ENCODE data around the gene GATC.

GATC gene

GRCh38 chr12:120457133-120457532 lies 10.9 kb downstream of the GATC start:
- peaks cover 84% of the 10 kb centered on the region for H3K36me3 ChIP-seq (ENCODE audit: insufficient read depth, low read length)
- peak; percentile 41; the same call in 2 of the 3 replicates for ATAC-seq (ENCODE audit: insufficient read depth, low read depth)
- peak; percentile 27 for DNase-seq

GRCh38 chr12:120460157-120460556 lies 13.9 kb downstream of the GATC start:
- Histone ChIP-seq H3K9ac (ENCODE audit: low read depth, low read length) (no peak overlapping the region), H3K4me3 (ENCODE audit: low read depth in 1 of 2, low read length in 2 of 2) (no peak overlapping the region), H3K27ac (ENCODE audit: low read length) (no peak overlapping the region), H3K4me1 (ENCODE audit: insufficient read depth, low read length) (no peaks in the 10 kb centered on the region), H3K27me3 (ENCODE audit: insufficient read depth, low read length, poor library complexity) (no peaks in the 10 kb centered on the region), H2AFZ (ENCODE audit: low read depth, low read length) (no peak overlapping the region), H3K4me2 (ENCODE audit: insufficient read depth, low read length) (no peak overlapping the region), H4K20me1 (ENCODE audit: insufficient read depth, low read length) (peaks cover 35% of the 10 kb centered on the region), H3K9me3 (ENCODE audit: insufficient read depth, low read length, severe bottlenecking) (no peaks in the 10 kb centered on the region), H3K79me2 (ENCODE audit: insufficient read depth, low read length) (peaks cover 49% of the 10 kb centered on the region), H3K36me3 (ENCODE audit: insufficient read depth, low read length) (peaks cover 93% of the 10 kb centered on the region)
- DNase-seq, result no peak
- ATAC-seq (ENCODE audit: insufficient read depth, low read depth), result no peak
- TF ChIP-seq CTCF (IDR thresholded peaks at IDR 0.05; ENCODE audit: borderline replicate concordance, extremely low read depth, low read length, poor library complexity, severe bottlenecking) (no peak), EZH2 (IDR thresholded peaks at IDR 0.05; ENCODE audit: borderline replicate concordance, low read depth, low read length, severe bottlenecking) (no peak)

More at GRCh38 chr12:120457133-120457532, 10.9 kb downstream of the GATC start:
- Histone ChIP-seq H3K4me3 (ENCODE audit: low read depth in 1 of 2, low read length in 2 of 2) (no peak overlapping the region), H3K4me1 (ENCODE audit: insufficient read depth, low read length) (no peaks in the 10 kb centered on the region), H3K79me2 (ENCODE audit: insufficient read depth, low read length) (peaks cover 31% of the 10 kb centered on the region), H3K27ac (ENCODE audit: low read length) (no peak overlapping the region), H3K4me2 (ENCODE audit: insufficient read depth, low read length) (no peak overlapping the region), H2AFZ (ENCODE audit: low read depth, low read length) (no peak overlapping the region), H3K27me3 (ENCODE audit: insufficient read depth, low read length, poor library complexity) (no peaks in the 10 kb centered on the region), H3K9me3 (ENCODE audit: insufficient read depth, low read length, severe bottlenecking) (no peaks in the 10 kb centered on the region), H4K20me1 (ENCODE audit: insufficient read depth, low read length) (peaks cover 28% of the 10 kb centered on the region), H3K9ac (ENCODE audit: low read depth, low read length) (no peak overlapping the region)
- TF ChIP-seq EZH2 (IDR thresholded peaks at IDR 0.05; ENCODE audit: borderline replicate concordance, low read depth, low read length, severe bottlenecking) (no peak), CTCF (IDR thresholded peaks at IDR 0.05; ENCODE audit: borderline replicate concordance, extremely low read depth, low read length, poor library complexity, severe bottlenecking) (peak; percentile 65)

GRCh38 chr12:120462099-120462640 lies 15.9 kb downstream of the GATC start:
- DNase-seq (no peak), ATAC-seq (ENCODE audit: insufficient read depth, low read depth) (no peak)
- Histone ChIP-seq H3K27ac (ENCODE audit: low read length) (no peak overlapping the region), H3K4me1 (ENCODE audit: insufficient read depth, low read length) (peaks cover 14% of the 10 kb centered on the region), H3K36me3 (ENCODE audit: insufficient read depth, low read length) (peaks cover 94% of the 10 kb centered on the region), H3K79me2 (ENCODE audit: insufficient read depth, low read length) (peaks cover 59% of the 10 kb centered on the region), H2AFZ (ENCODE audit: low read depth, low read length) (no peak overlapping the region), H3K27me3 (ENCODE audit: insufficient read depth, low read length, poor library complexity) (no peaks in the 10 kb centered on the region), H3K4me3 (ENCODE audit: low read depth in 1 of 2, low read length in 2 of 2) (no peak overlapping the region), H4K20me1 (ENCODE audit: insufficient read depth, low read length) (peaks cover 43% of the 10 kb centered on the region), H3K9ac (ENCODE audit: low read depth, low read length) (no peak overlapping the region), H3K4me2 (ENCODE audit: insufficient read depth, low read length) (no peak overlapping the region), H3K9me3 (ENCODE audit: insufficient read depth, low read length, severe bottlenecking) (no peaks in the 10 kb centered on the region)
- no peak for TF ChIP-seq CTCF (IDR thresholded peaks at IDR 0.05; ENCODE audit: borderline replicate concordance, extremely low read depth, low read length, poor library complexity, severe bottlenecking)
- no peak for TF ChIP-seq EZH2 (IDR thresholded peaks at IDR 0.05; ENCODE audit: borderline replicate concordance, low read depth, low read length, severe bottlenecking)

Measured in DND-41 (cell line).